Measurements from ENCODE around the gene CCDC172.

GRCh38 chr10:116300542-116300941 is 23.7 kb upstream of the CCDC172 start:
- no peak for TF ChIP-seq CTCF (conservative IDR thresholded peaks at IDR 0.05 in 1 of 2, IDR thresholded peaks at IDR 0.05 in 1 of 2; ENCODE audit: low read depth in 1 of 2, low read length in 2 of 2)
- no peak for TF ChIP-seq EZH2 (IDR thresholded peaks at IDR 0.05; ENCODE audit: low read length, missing control alignments)
